Muscle of arm (tissue), 14 donors: ENCODE data around the gene RBMY1A1. TPM values are rescaled to one million over a fixed set of nuclear protein-coding genes. Genes with fewer than 3 reads are reported as not detected.
"Not testable (repeated sequence)": the region's sequence is repeated elsewhere in the genome, so short reads cannot be mapped to it uniquely, and the experiment has no call there.

Experiments used
- DNase-seq: peaks from one replicate; pipeline ENCODE4 v3.0.0-alpha.2; 2013
- long read RNA-seq, 11 donors: transcript quantifications; one replicate each; lab custom pipeline, GENCODE V29; 2026
- polyA plus RNA-seq, 12 donors: library from polyadenylated mRNA; unstranded; fragments of 120-200 nt; gene quantifications; one replicate each; pipeline ENCODE4 v1.2.1, GENCODE V29; 2013; ENCODE audit not compliant: insufficient read length in 12 of 12

Gene RBMY1A1
- not detected for polyA plus RNA-seq
- long read RNA-seq, donor 1, result 0 reads
- long read RNA-seq, donor 2, result 0 reads
- long read RNA-seq, donor 3, result 0 reads
- long read RNA-seq, donor 4, result 0 reads
- long read RNA-seq, donor 5, result 0 reads
- long read RNA-seq, donor 6, result 0 reads
- long read RNA-seq, donor 7, result 0 reads
- long read RNA-seq, donor 8, result 0 reads
- long read RNA-seq, donor 9, result 0 reads
- long read RNA-seq, donor 10, result 0 reads
- long read RNA-seq, donor 11, result 0 reads

- not testable (repeated sequence) for DNase-seq
Measured at GRCh38 chrY:21534579-21534978, at the start of gene RBMY1A1. Gene RBMY1A1, plus strand, starts transcription at chrY:21534879. Its CDS starts 2,013 bp downstream, at chrY:21536892.

DNA sequence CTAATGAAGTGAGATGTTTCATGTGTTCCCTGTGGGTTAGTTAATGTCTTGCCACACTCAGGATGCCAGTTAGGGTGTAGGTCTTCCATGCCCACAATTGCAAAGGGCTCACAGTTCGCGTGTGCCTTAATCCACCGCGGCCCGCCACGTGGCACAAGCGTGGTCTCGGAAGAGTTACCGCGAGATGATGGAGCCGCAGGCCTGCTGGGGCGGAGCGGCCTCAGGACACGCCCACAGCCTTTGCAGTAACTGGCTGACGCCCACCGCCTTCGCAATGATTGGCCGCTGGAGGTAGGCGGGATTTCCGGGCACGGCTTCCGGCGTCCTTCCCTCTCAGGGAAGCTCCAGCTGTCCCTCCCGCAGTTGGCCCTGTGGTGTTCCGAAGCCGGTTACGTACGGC lies 23.6 kb upstream of the RBMY1A1 start, which contains the start of gene RBMY1B:
RBMY1B (plus strand) TSS at position 301 of the 400 bp plus-strand sequence. CDS start 2,013 bp downstream, outside the sequence.
- not testable (repeated sequence) for DNase-seq

GRCh38 chrY:21559316-21559984 lies 24.8 kb downstream of the RBMY1A1 start:
- not testable (repeated sequence) for DNase-seq

DNA sequence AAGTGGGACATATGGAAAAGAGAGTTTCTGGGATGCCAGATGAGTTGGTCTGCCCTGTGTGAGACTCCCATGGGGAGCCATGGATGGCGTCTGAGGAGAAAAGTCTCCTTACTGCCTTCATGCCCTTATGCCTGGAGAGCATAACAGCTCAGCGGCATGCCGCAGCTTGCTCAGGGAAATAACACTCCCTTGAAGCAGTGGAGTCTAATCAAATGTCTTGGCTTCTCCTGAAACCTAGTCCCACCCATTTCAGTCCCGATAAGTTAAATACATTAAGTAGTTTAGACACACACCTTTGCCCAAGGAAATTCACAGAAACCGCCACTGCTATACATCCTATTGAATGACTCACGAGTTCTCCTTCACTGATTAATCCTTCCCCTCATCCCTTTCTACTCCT lies 50.8 kb downstream of the RBMY1A1 start:
- DNase-seq, result no peak

DNA sequence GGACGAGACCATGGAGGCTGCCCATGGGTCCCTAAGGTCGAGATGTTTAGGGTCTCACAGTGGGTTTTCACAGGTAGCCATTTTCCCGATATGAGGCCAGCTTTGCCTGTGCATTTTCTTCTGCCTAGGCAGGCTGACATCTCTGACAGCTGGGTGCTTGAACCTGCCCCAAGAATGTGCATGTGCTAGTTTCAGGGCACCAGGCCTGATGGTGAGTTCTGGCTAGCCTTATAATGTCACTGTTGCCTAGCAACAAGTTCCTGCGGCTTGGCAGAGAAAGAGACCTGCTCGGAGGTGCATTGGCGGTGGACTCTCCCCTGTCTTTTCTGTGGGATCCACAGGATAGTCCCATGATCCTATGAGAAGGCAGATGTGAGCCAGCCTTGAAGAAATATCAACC lies 51.8 kb downstream of the RBMY1A1 start:
- DNase-seq, result not testable (repeated sequence)

DNA sequence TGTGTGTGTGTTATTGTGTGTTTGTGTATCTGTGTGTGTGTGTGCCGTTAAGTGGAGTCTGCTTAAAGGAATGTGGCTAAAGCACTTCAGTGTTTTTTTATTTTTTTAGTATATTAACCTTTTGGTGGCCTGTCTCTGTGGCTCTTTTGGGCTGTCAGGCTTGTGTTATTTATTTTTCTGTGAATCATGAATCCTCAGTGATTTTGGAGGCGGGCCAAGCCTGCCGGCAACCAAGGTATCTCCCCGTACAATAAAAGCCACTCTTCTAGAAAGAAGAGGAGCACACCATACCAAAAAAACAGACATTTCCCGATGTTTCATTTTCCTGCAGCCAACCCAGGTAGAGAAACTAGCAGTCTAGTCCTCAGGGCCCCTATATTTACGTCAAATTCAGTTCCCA lies 57.4 kb downstream of the RBMY1A1 start:
- DNase-seq, result no peak

DNA sequence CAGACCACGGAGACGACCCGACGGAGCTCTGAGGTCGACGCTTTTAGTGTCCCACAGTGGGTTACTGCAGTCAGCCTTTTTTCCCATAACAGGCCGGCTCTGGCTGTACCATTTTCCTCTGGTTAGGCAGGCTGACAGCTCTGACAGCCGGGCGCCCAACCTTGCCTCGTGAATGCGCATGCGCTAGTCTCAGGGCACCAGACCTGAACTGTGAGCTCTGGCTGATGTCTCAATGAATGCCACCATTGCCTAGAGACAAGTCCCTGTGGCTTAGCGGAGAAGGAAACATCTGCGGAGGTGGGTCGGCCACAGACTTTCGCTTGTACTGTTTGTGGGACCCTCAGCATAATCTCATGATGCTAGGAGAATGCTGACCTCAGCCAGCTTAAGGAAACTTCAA lies 61.6 kb downstream of the RBMY1A1 start:
- not testable (repeated sequence) for DNase-seq

Other genes with a start within 250 kb of the RBMY1A1 start
- not detected for gene RBMY1B, start 23.5 kb upstream of the RBMY1A1 start, polyA plus RNA-seq